ENCODE measurements around the gene ZDHHC11.

GRCh38 chr5:777756-778161 is 73.0 kb downstream of the ZDHHC11 start:
- TF ChIP-seq, protein P1, sequence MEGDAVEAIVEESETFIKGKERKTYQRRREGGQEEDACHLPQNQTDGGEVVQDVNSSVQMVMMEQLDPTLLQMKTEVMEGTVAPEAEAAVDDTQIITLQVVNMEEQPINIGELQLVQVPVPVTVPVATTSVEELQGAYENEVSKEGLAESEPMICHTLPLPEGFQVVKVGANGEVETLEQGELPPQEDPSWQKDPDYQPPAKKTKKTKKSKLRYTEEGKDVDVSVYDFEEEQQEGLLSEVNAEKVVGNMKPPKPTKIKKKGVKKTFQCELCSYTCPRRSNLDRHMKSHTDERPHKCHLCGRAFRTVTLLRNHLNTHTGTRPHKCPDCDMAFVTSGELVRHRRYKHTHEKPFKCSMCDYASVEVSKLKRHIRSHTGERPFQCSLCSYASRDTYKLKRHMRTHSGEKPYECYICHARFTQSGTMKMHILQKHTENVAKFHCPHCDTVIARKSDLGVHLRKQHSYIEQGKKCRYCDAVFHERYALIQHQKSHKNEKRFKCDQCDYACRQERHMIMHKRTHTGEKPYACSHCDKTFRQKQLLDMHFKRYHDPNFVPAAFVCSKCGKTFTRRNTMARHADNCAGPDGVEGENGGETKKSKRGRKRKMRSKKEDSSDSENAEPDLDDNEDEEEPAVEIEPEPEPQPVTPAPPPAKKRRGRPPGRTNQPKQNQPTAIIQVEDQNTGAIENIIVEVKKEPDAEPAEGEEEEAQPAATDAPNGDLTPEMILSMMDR (conservative IDR thresholded peaks at IDR 0.05 in 1 of 2, IDR thresholded peaks at IDR 0.05 in 1 of 2; ENCODE audit: extremely low read depth in 1 of 2, insufficient read depth in 1 of 2, low read depth in 1 of 2, low read length in 2 of 2) = no peak
- no peak for TF ChIP-seq EZH2 (IDR thresholded peaks at IDR 0.05; ENCODE audit: borderline replicate concordance, low read length)
